Neural cell (in vitro differentiated cells): ENCODE results near the gene PDILT. TPM values are rescaled to one million over a fixed set of nuclear protein-coding genes. Genes with fewer than 3 reads are reported as not detected.

Source experiments
- H2AFZ ChIP-seq: fragments of 200-600, 300-800 bp; sonication (generic), shearing (Covaris generic); 2 replicates; pipeline ENCODE4 v1.6.0; 2014; ENCODE audit warnings: low read depth, mild to moderate bottlenecking, antibody characterized with exemption, low read length, moderate library complexity
- H3F3A ChIP-seq: fragments of 200-600 bp; shearing (Covaris generic); 2 replicates; pipeline ENCODE4 v1.6.1; 2016; ENCODE audit warnings: mild to moderate bottlenecking, moderate library complexity, mixed read lengths, antibody characterized with exemption, low read length; ENCODE audit not compliant: insufficient read depth, poor library complexity, severe bottlenecking
- H3K27ac ChIP-seq: fragments of 200-600, 300-800 bp; sonication (generic), shearing (Covaris generic); 2 replicates; pipeline ENCODE4 v1.5.1; 2014; ENCODE audit warnings: mild to moderate bottlenecking, low read length, moderate library complexity
- H3K27me3 ChIP-seq: fragments of 300-800, 200-600 bp; sonication (generic), shearing (Covaris generic); 2 replicates; pipeline ENCODE4 v1.6.0; 2014; ENCODE audit warnings: mild to moderate bottlenecking, low read depth, low read length, moderate library complexity; ENCODE audit not compliant: insufficient read depth
- H3K36me3 ChIP-seq: fragments of 300-800, 200-600 bp; sonication (generic), shearing (Covaris generic); 2 replicates; pipeline ENCODE4 v1.5.1; 2014; ENCODE audit warnings: mild to moderate bottlenecking, antibody characterized with exemption, low read length, moderate library complexity; ENCODE audit not compliant: insufficient read depth
- H3K4me2 ChIP-seq: fragments of 300-800, 200-600 bp; sonication (generic), shearing (Covaris generic); 2 replicates; pipeline ENCODE4 v1.6.0; 2014; ENCODE audit warnings: mild to moderate bottlenecking, low read length
- H3K4me3 ChIP-seq: fragments of 300-800, 200-600 bp; sonication (generic), shearing (Covaris generic); 2 replicates; pipeline ENCODE4 v1.5.1; 2014; ENCODE audit warnings: mild to moderate bottlenecking, low read length, moderate library complexity
- H3K79me2 ChIP-seq: fragments of 200-600 bp; shearing (Covaris generic); replicated peaks from 2 replicates; pipeline ENCODE4 v1.6.0; 2014; ENCODE audit warnings: mild to moderate bottlenecking, low read length, moderate library complexity; ENCODE audit not compliant: insufficient read depth
- H3K9ac ChIP-seq: fragments of 300-800, 200-600 bp; sonication (generic), shearing (Covaris generic); 2 replicates; pipeline ENCODE4 v1.6.1; 2016; ENCODE audit warnings: mild to moderate bottlenecking, low read length, mixed read lengths
- H3K9me2 ChIP-seq: fragments of 200-600 bp; shearing (Covaris generic); 2 replicates; pipeline ENCODE4 v1.6.1; 2016; ENCODE audit warnings: mild to moderate bottlenecking, low read length, mixed read lengths; ENCODE audit not compliant: insufficient read depth
- H3K9me3 ChIP-seq: fragments of 200-600, 300-800 bp; sonication (generic), shearing (Covaris generic); 2 replicates; pipeline ENCODE4 v1.6.1; 2016; ENCODE audit warnings: mild to moderate bottlenecking, mixed run types, low read length, moderate library complexity, mixed read lengths
- H4K20me1 ChIP-seq: fragments of 200-600 bp; shearing (Covaris generic); 2 replicates; pipeline ENCODE4 v1.6.1; 2016; ENCODE audit warnings: mild to moderate bottlenecking, mixed run types; ENCODE audit not compliant: insufficient read depth
- CTCF ChIP-seq: fragments of 450-650 bp; IDR thresholded peaks from 2 replicates; pipeline ENCODE4 v1.5.1; 2014; ENCODE audit warnings: antibody characterized with exemption, mild to moderate bottlenecking, moderate library complexity; ENCODE audit not compliant: poor library complexity, severe bottlenecking
- EP300 ChIP-seq: fragments of 450-650 bp; conservative IDR thresholded peaks from 2 replicates; pipeline ENCODE4 v1.6.1; 2014; ENCODE audit warnings: antibody characterized with exemption, mild to moderate bottlenecking, moderate library complexity; ENCODE audit not compliant: poor library complexity, severe bottlenecking
- EZH2 ChIP-seq: fragments of 200-600, 300-800 bp; shearing (Covaris generic), sonication (generic); IDR thresholded peaks from 2 replicates; pipeline ENCODE4 v1.6.1; 2014; ENCODE audit warnings: antibody characterized with exemption, low read length, borderline replicate concordance, mild to moderate bottlenecking; ENCODE audit not compliant: insufficient read depth, poor library complexity, severe bottlenecking
- MXI1 ChIP-seq: fragments of 450-650 bp; conservative IDR thresholded peaks from 2 replicates; pipeline ENCODE4 v1.6.1; 2014; ENCODE audit warnings: antibody characterized with exemption, mild to moderate bottlenecking; ENCODE audit not compliant: poor library complexity, severe bottlenecking
- POLR2AphosphoS5 ChIP-seq: IDR thresholded peaks from 2 replicates; pipeline ENCODE4 v1.6.1; 2012
- RAD21 ChIP-seq: fragments of 450-650 bp; conservative IDR thresholded peaks from 2 replicates; pipeline ENCODE4 v1.6.1; 2014; ENCODE audit warnings: antibody characterized with exemption, mild to moderate bottlenecking, moderate library complexity
- REST ChIP-seq: IDR thresholded peaks from 2 replicates; pipeline ENCODE4 v1.6.1; 2012; ENCODE audit warnings: borderline replicate concordance
- SMC3 ChIP-seq: fragments of 450-650 bp; conservative IDR thresholded peaks from 2 replicates; pipeline ENCODE4 v1.6.1; 2014; ENCODE audit warnings: antibody characterized with exemption, mild to moderate bottlenecking, moderate library complexity; ENCODE audit not compliant: poor library complexity
- TAF1 ChIP-seq: IDR thresholded peaks from 2 replicates; pipeline ENCODE4 v1.6.1; 2012; ENCODE audit warnings: low read depth
- polyA plus RNA-seq: library from polyadenylated mRNA; depleted of rRNA; stranded (reverse); fragments of >200 nt; gene quantifications from 2 replicates; pipeline ENCODE4 v1.2.3, GENCODE V29; 2014

Gene PDILT
- polyA plus RNA-seq, 1 donor from 2014 or later = not detected

- Histone ChIP-seq H3F3A (no peaks in the 10 kb centered on the region), H3K36me3 (no peaks in the 10 kb centered on the region), H3K79me2 (no peaks in the 10 kb centered on the region), H2AFZ (no peak overlapping the region), H3K9ac (no peak overlapping the region), H3K4me3 (no peak overlapping the region), H4K20me1 (no peaks in the 10 kb centered on the region), H3K9me3 (no peaks in the 10 kb centered on the region), H3K9me2 (no peaks in the 10 kb centered on the region), H3K4me2 (no peak overlapping the region), H3K27ac (no peak overlapping the region), H3K27me3 (no peaks in the 10 kb centered on the region)
- no peak for TF ChIP-seq EZH2
- no peak for TF ChIP-seq POLR2AphosphoS5
- TF ChIP-seq CTCF = no peak
- no peak for TF ChIP-seq REST
- no peak for TF ChIP-seq SMC3
- TF ChIP-seq TAF1 = no peak
- TF ChIP-seq MXI1 = no peak
- TF ChIP-seq EP300 = no peak
Observed at GRCh38 chr16:20323591-20324117, 80.9 kb downstream of the PDILT start.

GRCh38 chr16:20322696-20323095 is 81.8 kb downstream of the PDILT start:
- Histone ChIP-seq H3K9me3 (no peaks in the 10 kb centered on the region), H2AFZ (no peak overlapping the region), H3K9me2 (no peaks in the 10 kb centered on the region), H3K27me3 (no peaks in the 10 kb centered on the region), H3K79me2 (no peaks in the 10 kb centered on the region), H3F3A (no peaks in the 10 kb centered on the region), H3K36me3 (no peaks in the 10 kb centered on the region), H4K20me1 (no peaks in the 10 kb centered on the region), H3K27ac (no peak overlapping the region), H3K4me3 (no peak overlapping the region), H3K9ac (no peak overlapping the region), H3K4me2 (no peak overlapping the region)
- TF ChIP-seq POLR2AphosphoS5 (no peak), EZH2 (no peak), REST (no peak), RAD21 (no peak), CTCF (no peak), EP300 (no peak), SMC3 (no peak), TAF1 (no peak), MXI1 (no peak)
